Stimulated activated CD4-positive, alpha-beta T cell treated with anti-CD3 and anti-CD28 coated beads, Interleukin-12 subunit alpha, Interleukin-12 subunit beta, amount 100 ng/mL, for 48 hours (primary cell): ENCODE data around the gene TPI1.
"Not testable (repeated sequence)": the region's sequence is repeated elsewhere in the genome, so short reads cannot be mapped to it uniquely, and the experiment has no call there.

Experiments used
- DNase-seq, 3 donors: peaks; one replicate each; pipeline ENCODE4 v3.0.0-alpha.2; 2020; ENCODE audit warnings: low read depth in 2 of 3, low spot score in 1 of 3

Gene TPI1

GRCh38 chr12:6868211-6869048 is 1.1 kb downstream of the TPI1 start:
- DNase-seq, result no peak

DNA sequence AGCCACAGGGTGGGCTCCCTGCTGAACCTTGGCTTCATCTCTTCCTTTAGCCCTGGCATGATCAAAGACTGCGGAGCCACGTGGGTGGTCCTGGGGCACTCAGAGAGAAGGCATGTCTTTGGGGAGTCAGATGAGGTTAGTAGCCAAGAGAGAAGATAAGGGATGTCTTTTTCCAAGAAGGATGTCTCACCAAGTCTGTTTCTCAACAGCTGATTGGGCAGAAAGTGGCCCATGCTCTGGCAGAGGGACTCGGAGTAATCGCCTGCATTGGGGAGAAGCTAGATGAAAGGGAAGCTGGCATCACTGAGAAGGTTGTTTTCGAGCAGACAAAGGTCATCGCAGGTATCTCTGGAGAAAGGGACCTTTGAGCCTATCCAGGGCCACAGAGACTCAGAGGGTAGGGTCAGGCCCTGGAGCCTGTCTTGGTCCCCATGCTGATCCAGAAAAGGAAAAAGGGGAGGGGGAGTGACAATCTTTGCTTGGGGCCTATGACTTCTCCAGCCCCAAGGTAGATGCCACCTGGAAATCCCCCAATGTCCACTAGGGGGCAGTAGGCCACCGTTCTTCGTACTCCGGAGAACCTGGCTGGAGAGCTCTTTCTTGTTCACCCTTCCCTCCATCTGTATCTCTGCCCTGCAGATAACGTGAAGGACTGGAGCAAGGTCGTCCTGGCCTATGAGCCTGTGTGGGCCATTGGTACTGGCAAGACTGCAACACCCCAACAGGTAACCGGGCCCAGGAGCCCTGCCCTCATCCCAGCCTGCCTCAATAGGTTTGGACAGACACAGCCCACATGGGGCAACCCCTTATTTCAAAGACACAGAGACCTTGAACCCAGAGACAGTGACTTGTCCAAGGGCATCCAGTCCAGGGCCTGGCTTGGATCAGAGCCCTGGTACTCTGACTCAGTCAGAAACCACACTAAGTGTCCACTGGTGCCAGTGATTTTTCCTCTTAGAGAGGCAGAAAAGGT is 2.0 kb downstream of the TPI1 start:
- DNase-seq, result peak; percentile 74 to 88 (median 75)

- not testable (repeated sequence) for DNase-seq
Observed at GRCh38 chr12:6870304-6870703, 3.0 kb downstream of the TPI1 start.

- peak in 2 of 3 donors; percentile 35 to 47 for DNase-seq
Observed at GRCh38 chr12:6871052-6871957, 4.0 kb downstream of the TPI1 start.

DNA sequence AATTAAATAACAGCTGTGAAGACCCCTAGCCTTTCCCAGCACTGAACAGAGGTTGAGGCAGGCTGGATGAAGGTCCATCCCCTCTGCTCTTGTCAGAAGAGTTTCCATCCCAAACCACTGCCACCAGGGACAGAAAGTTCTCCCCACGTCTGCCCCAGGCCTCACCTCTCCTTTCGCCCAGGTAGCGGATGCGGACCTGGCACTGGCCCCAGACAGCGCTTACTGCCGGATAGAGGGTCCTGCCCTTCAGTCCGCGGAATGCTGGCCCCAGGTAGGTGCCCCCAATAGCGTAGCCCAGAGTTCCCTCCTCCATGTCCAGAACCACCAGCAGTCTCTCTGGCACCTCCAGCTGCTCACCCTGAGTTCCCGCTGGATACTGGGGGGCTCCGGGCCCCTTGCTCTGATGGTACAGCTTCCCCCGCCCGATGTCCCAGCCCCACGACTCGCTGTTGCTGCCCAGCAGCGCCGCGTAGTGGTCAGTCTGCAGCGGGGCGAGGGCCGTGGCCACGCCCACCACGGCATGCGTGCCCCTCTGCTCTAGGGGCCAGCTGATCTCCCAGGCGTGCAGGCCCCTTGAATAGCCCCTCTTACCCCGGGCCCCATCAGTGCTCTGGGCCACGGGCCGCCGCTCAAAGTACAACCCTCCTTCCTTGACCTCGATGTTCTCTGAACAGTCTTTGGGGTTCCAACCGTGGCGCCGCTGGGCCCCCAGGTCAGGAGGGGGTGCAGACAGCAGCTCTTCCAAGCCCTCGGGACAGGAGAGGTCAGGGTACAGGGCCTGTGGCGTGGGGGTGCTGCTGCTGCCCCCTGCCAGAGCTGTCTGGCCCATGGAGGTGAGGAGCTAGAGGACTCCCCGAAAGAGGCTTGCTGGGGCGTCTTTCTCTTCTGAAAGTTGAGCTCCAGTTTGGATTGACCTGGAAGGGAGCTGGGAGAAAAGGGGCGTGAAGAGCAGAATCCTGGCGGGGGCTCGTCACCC is 5.0 kb downstream of the TPI1 start:
- DNase-seq, result peak; percentile 67 to 85 (median 78)

- DNase-seq, result peak; percentile 96 to 99 (median 99)
Observed at GRCh38 chr12:6873094-6874014, 6.0 kb downstream of the TPI1 start, which contains the start of gene SPSB2. Gene SPSB2 (minus strand): TSS chr12:6873303. CDS start chr12:6872901, 402 bp downstream.

GRCh38 chr12:6874015-6874368 is 6.7 kb downstream of the TPI1 start:
- not testable (repeated sequence) for DNase-seq

- not testable (repeated sequence) for DNase-seq
Observed at GRCh38 chr12:6879824-6880223, 12.5 kb downstream of the TPI1 start.

GRCh38 chr12:6883252-6883651 is 15.9 kb downstream of the TPI1 start:
- DNase-seq, result no peak

DNA sequence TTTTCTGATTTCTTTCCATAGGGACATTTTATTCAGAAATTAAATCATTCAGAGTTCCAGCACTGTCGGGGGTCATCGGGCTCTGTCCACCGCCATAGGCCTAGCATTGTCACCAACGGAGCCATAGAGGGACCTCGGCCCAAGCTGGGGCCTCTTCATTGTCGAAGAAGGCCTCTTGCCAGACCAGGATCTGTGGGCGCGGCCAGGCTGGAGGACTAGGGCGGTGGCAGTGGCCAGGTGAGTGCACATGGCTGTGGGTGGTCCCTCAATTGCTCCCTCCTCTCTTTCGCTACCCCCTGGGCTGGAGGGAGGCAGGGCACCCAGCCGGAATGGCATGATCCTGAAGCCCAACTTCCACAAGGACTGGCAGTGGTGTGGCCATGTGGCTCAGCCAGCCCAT is 16.4 kb downstream of the TPI1 start:
- DNase-seq, result no peak

- DNase-seq, result no peak
Observed at GRCh38 chr12:6884539-6884938, 17.2 kb downstream of the TPI1 start.

DNA sequence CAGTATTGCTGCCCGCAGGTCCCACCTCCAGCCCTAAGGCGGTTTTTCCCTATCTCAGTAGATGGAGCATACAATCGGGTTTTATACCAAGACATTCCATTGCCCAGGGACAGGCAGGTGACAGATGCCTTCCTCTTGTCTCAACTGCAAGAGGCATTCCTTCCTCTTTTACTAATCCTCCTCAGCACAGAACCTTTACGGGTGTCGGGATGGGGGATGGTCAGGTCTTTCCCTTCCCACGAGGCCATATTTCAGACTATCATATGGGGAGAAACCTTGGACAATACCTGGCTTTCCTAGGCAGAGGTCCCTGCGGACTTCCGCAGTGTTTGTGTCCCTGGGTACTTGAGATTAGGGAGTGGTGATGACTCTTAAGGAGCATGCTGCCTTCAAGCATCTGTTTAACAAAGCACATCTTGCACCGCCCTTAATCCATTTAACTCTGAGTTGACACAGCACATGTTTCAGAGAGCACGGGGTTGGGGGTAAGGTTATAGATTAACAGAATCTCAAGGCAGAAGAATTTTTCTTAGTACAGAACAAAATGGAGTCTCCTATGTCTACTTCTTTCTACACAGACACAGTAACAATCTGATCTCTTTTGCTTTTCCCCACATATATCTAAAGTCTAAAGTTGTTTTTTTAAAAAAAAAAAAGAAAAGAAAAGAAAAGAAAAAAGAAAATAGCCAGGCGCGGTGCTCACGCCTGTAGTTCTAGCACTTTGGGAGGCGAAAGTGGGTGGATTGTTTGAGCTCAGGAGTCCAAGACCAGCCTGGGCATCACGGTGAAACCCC is 19.1 kb downstream of the TPI1 start:
- not testable (repeated sequence) for DNase-seq

DNA sequence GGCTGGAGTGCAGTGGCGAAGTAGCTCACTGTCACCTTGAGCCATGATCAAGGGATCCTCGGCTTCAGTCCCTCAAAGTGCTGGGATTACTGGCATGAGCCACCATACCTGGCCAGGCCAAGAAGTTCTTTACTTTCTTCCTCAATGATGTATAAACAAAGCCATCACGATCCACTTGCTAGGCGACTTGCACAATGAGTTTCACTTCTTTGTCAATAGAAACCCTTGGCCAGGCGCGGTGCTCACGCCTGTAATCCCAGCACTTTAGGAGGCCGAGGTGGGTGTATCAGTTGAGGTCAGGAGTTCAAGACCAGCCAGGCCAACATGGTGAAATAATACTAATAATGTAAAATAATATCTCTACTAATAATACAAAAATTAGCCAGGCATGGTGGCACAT is 20.1 kb downstream of the TPI1 start:
- no peak for DNase-seq

DNA sequence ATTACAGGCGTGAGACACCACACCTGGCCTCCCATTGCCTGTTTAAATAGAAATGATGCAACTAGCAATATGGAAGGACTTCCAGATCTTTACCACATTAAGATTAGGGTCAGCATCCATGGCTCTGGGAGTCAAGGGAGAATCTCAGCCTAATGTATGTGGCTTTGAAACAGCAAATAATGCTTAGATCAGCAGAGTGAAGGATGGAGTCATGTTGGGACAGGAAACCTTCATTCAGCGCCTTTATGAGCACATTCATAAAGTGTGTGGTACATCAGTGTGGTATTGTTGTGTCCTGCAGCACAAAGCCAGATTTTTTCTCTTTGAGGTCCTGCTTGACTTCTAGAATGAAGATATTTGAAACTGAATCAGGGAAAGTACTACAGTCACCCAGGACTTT is 21.0 kb downstream of the TPI1 start:
- DNase-seq, result no peak

DNA sequence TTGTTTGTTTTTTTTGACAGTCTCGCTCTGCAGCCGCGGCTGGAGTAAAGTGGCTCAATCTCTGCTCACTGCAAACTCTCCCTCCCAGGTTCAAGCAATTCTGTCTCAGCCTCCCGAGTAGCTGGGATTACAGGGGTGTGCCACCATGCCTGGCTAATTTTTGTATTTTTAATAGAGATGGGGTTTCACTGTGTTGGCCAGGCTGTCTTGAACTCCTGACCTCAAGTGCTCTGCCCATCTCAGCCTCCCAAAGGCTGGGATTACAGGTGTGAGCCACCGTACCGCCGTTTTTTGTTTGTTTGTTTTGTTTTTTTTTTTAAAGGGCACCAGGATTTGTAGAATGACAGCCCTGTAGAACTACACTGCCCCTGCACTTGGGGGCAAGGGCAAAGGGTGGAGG is 21.5 kb downstream of the TPI1 start:
- DNase-seq, result not testable (repeated sequence)

DNA sequence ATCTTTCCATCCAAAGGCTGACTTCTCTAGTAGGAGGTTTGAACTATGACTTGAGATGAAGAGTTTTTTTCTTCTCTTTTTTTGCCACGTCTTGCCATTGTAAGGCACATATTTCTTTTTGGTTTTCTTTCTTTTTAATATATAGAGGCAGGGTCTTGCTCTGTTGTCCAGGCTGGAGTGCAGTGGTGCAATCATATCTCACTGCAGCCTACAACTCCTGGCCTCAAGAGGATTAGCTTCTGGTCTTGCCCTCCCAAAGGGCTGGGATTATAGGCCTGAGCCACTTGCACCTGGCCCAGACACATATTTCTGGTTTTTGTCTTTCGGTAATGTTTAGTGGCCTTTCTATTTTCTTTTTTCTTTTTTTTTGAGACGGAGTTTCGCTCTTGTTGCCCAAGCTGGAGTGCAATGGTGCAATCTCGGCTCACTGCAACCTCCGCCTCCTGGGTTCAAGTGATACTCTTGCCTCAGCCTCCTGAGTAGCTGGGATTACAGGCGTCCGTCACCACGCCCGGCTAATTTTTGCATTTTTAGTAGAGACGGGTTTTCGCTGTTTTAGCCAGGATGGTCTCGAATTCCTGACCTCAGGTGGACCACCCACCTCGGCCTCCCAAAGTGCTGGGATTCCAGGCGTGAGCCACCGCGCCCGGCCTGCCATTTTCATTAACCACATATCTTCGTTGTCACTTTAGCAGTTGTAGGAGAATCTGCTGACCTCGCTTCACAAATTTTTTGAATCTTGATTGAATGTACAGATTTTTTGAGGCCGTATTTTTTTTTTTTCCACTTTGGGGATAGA is 22.6 kb downstream of the TPI1 start:
- DNase-seq, result not testable (repeated sequence)
